NCI-H1417 treated with DMSO at 0.1 percent for 48 hours (cell line): Measurements from ENCODE around the gene LGALS9C.
"Not testable (repeated sequence)": the region's sequence is repeated elsewhere in the genome, so short reads cannot be mapped to it uniquely, and the experiment has no call there.

ENCODE experiments used
- DNase-seq: peaks from one replicate; lab custom pipeline; 2025; lab: John Stamatoyannopoulos, UW

Gene LGALS9C

GRCh38 chr17:18476508-18477308 is at the start of gene LGALS9C:
LGALS9C (plus strand) TSS chr17:18476789; CDS start chr17:18476855, 66 bp downstream.
- DNase-seq: not testable (repeated sequence)

GRCh38 chr17:18432206-18432605 is 44.4 kb upstream of the LGALS9C start:
- DNase-seq: not testable (repeated sequence)

DNA sequence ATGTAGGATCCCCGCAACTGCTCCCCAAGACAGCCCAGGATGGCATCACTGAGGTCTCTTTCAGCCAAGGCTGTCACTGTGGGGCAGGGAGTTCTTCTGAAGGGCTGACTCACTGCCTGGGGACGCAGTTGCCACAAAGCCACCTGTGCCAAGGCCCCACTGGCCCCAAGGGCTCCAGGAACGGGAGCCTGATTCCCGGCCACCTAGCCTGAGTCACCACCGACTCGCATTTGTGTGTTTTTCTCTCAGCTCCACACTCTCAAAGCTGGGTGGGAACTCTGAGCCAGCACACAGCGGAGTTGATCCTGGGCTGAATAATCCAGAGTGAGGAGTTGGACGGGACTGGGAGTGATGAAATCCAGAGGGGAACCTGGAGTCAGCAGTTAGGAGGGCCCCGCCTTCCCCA is 37.1 kb upstream of the LGALS9C start:
- not testable (repeated sequence) for DNase-seq

- DNase-seq: not testable (repeated sequence)
Measured at GRCh38 chr17:18442093-18442492, 34.5 kb upstream of the LGALS9C start.

GRCh38 chr17:18442532-18442931 is 34.1 kb upstream of the LGALS9C start:
- DNase-seq: not testable (repeated sequence)

DNA sequence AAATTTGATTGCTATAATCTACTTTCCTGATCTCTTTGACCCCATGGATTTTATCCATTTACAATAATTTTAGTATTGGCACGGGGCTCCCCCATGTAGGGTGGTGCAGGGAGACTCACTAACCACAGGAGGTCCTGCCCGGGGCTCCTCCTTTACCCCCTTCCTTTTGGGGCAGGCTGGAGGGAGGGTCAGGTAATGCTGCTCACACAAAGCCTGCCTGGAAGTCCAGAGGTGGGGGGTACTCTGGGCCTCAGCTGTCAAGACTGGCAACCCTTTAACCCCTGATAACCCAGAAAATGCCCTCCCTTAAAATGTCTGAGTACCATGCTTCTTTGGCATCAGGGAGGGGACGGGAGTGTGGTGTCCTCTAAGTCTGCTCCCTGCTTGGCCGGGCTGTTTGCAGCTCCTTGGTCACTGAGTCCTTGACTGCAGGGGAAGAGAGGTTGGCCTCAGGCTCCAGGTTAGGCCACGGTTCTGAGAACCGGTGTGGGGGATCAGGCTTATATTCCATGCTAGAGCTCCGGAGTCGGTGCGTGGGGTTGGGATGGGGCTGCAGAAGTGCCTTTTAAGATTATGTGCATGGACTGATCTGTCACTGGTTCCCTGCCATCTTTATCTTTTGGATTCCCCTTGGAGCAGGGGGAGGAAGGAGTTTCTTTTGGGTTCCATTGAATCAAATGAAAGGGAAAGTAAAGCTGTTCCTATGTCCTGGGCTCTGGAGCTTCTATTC is 28.9 kb upstream of the LGALS9C start:
- not testable (repeated sequence) for DNase-seq

DNA sequence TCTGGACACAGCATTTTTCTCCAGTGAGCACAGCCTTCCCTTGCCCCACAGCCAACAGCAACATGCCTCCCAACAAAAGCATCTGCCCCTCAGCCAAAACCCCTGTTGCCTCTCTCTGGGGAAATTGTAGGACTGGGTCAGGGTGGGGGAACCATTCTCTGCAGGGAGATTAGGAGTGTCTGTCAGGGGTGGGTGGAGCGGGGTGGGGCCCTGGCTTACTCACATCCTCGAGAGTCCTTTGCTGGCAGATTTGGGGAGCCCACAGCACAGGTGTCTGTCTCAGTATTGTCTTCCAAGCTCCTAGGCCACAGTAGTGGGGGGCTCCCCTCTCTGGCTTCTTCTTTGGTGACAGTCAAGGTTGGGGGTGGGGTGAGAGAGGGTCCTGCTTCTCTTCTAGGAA is 28.3 kb upstream of the LGALS9C start:
- not testable (repeated sequence) for DNase-seq

GRCh38 chr17:18449833-18450232 is 26.8 kb upstream of the LGALS9C start:
- not testable (repeated sequence) for DNase-seq

GRCh38 chr17:18450998-18451397 is 25.6 kb upstream of the LGALS9C start:
- DNase-seq: not testable (repeated sequence)

DNA sequence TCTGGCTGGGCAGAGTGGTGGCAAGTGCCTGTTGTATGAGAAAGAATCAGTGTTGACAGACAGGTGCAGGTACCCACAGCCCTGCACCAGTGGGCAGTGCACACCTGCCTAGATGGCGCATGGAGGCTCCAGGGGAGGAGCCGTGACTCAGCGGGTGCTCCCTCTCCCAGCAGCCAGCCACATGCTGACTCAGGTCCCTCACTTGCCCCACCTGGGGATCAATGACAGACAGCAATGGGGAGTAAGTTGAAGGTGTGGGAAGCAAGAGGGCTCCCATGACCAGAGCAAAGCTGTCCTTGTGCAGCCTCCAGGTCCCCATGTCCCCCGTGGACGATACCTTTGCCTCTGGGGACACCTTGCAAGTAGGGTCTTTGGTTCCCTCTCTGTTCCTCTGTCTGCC is 24.6 kb upstream of the LGALS9C start:
- not testable (repeated sequence) for DNase-seq

DNA sequence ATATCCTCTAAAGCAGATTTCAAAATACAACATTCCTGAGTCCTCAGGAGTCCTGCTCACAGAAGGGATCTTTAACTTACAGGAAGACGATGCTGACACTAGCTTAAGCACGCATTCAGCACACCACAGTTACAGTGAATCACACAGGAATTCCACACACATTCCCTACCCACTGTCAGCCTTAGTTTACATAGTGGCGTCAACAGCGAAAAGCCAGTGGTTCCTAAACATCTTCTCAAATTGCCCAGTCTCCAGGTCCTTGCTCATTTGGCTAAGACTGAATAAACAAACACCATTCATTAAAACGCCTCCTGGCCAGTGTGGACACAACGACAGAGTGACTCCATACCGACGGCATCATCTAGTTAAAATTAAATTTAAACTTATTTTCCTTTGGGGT is 17.6 kb upstream of the LGALS9C start:
- DNase-seq: not testable (repeated sequence)

DNA sequence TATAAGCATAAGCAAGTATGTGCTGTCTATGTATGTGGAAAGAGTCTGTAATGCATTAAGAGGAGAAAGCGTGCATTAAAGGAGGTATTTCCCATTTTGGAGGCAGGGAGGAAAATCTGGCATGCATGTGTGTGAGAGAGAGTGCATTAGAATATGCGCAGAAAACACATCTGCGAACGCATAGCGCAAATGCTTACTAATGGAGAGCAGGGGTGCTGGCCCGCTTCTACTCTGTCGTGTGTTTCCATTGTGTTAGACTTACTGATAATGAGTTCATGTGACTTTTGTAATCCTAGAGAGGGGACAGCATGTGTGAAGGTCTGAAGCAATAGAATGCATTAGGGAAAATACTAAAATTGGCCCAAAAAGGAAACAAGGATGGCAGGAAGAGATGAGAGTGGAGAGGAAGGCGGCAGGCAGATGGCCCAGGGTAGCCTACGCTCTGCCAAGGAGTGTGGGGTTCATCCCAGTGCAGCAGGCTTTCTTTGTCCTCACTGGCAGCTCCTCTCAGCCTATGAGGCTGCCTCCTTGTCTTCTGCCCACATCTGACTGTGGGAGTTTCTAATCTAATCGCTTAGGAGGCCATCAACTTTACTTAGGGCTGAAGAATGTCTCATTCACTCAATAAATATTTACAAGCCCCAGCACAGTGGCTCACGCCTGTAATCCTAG is 12.6 kb upstream of the LGALS9C start:
- not testable (repeated sequence) for DNase-seq

DNA sequence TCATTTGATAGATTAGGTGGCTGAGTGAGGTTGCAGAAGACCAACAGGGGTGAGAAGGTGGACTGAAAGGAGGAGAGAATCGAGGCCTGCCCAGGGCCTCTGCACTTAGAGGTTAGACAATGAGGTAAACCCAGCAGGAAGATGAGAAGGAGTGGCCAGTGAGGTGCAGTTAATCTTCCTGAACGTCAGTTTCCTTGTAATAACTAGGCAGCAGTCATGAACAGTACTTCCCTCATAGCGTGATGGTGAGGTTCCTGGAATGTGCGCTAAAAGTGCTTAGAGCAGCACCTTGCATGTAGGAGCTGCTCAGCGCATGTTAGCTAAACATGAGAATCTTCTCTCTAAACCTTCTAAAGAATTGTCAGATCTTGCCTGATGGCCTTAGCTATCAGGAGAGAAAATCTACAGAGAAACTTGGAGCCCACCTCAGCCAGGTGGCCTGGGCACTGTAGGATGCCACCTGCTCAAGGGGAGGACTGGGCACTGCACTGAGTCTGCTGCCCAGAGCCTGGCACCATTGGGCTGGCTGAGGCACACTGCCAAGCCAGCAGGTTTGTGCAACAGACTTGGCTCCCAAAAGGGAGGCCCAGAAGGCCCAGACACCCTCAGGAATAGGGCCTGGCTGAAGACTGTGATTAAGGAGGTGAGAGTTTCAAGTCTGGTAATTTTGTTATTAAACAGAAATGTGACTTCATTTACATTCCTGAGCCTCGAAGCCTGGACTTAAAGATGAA is 10.2 kb upstream of the LGALS9C start:
- not testable (repeated sequence) for DNase-seq

- not testable (repeated sequence) for DNase-seq
Measured at GRCh38 chr17:18467001-18467400, 9.6 kb upstream of the LGALS9C start.

DNA sequence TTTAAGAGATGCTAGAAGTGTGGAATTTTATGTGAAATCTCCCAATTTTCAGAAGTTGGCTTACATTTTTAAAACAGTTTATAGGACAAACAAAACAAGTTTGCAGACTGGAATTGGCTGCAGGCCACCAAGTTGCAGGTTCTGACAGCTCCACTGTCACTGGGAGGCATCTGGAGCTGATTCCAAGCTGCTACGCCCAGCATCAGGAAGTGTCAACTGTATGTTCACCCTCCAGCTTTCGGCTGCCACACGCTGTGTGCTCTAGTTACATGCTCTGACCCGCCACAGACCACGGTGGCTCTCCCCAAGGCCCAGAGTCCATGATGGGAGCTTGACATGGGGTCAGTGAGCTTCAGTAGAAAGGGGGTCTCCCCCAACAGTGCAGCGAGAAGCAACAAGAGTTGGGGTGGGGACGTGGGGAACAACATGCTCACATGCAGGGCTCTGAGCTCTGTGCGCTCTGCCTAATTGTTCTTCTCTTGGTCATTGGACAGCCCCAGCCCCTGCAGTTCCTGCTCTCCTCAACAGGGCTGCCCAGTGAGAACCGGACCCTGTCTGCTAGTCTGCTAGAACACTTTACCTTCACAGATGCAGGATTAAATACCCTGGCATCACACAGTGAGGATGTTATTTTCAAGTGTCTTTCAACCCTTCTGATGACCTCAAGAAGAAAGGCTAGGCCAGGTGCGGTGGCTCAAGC is 8.0 kb upstream of the LGALS9C start:
- not testable (repeated sequence) for DNase-seq

DNA sequence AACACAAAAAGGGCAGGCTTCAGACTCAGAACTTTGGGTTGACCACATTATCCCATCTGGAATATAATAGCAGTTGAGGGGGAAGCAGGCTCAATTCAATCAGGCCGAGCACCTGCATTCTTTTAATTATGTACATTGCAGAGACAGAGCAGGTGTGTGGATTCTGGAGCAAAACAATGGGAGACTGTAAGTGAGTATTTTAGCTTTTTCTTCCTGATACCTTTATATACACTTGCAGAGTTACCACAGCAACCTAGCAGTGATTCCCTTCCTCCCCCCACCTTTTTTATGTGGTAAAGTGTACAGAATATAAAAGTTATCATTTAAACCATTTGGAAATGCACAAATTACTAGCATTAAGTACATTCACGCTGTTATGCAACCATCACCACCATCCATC is 6.8 kb upstream of the LGALS9C start:
- not testable (repeated sequence) for DNase-seq

- DNase-seq: not testable (repeated sequence)
Measured at GRCh38 chr17:18470345-18470930, 6.2 kb upstream of the LGALS9C start.

DNA sequence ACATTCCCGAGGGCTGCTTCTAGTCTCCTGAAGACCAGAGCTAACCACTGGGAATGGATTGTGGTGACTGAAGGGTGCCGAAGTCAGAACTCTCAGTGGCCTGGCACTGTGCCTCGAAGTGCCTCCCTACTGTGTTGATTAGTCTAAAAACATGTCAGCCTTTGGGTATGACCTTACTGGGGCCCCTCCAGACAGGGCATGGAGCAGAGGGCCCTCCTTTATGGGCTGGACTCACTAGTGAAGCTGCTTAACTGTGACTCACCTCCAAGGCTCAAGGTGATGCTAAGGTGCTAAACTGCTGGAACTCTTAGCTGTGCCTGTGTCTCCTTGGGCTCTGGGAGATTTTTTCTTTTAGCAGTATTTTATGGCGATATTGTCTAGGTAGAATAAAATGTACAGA is 2.6 kb upstream of the LGALS9C start:
- DNase-seq: not testable (repeated sequence)

GRCh38 chr17:18474754-18475153 is 1.8 kb upstream of the LGALS9C start:
- not testable (repeated sequence) for DNase-seq

DNA sequence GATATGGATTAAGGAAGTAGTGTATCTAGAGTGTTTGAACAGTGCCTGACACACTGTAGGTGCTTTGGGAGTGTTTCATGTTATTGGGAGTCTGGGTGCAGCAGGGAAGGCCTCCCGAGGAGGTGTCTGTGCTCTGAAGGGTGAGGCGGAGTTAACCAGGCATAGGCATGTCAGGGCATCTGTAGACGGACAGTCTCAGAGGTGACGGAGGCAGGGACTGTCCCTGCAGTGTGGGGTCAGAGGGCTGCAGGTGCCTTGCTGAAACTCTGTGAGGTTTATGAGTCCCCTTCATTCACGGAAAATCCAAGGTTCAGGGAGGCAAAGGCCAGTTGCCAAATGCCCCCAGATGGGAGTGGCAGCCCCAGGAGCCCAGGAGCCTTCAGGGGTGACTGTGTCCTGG is 778 bp downstream of the LGALS9C start:
- DNase-seq: not testable (repeated sequence)

- DNase-seq: not testable (repeated sequence)
Measured at GRCh38 chr17:18478362-18478761, 1.8 kb downstream of the LGALS9C start.
